ENCODE data around the gene SHH.

Gene SHH

GRCh38 chr7:155762036-155762435, 50.2 kb downstream of the SHH start:
- no peak for DNase-seq

- DNase-seq = no peak
Observed at GRCh38 chr7:155761162-155761561, 51.1 kb downstream of the SHH start.

- no peak for DNase-seq
Observed at GRCh38 chr7:155759740-155760430, 52.4 kb downstream of the SHH start.

GRCh38 chr7:155758348-155758747, 53.9 kb downstream of the SHH start:
- DNase-seq = no peak

GRCh38 chr7:155756322-155756721, 55.9 kb downstream of the SHH start:
- DNase-seq = no peak

- DNase-seq = no peak
Observed at GRCh38 chr7:155755026-155755425, 57.2 kb downstream of the SHH start.

GRCh38 chr7:155754165-155754564, 58.1 kb downstream of the SHH start:
- no peak for DNase-seq

- DNase-seq = no peak
Observed at GRCh38 chr7:155753446-155753965, 58.8 kb downstream of the SHH start.

GRCh38 chr7:155752756-155753445, 59.4 kb downstream of the SHH start:
- no peak for DNase-seq

GRCh38 chr7:155751409-155751808, 60.9 kb downstream of the SHH start:
- no peak for DNase-seq

GRCh38 chr7:155750255-155751125, 61.8 kb downstream of the SHH start:
- no peak for DNase-seq

Measured in NCI-H446 (cell line).